Epithelial cell of proximal tubule (primary cell): Measurements from ENCODE around the gene TFDP1. TPM values are rescaled to one million over a fixed set of nuclear protein-coding genes. Genes with fewer than 3 reads are reported as not detected.

ENCODE experiments used
- DNase-seq: peaks from one replicate; pipeline ENCODE4 v3.0.0-alpha.2; 2011; ENCODE audit warnings: low read depth
- H3K4me3 ChIP-seq: 2 replicates; pipeline ENCODE4 v1.5.1; 2011; ENCODE audit warnings: low read depth, mild to moderate bottlenecking, low read length
- total RNA-seq: library from RNA; depleted of rRNA; stranded (reverse); fragments of >200 nt; gene quantifications from 2 replicates; pipeline ENCODE4 v1.2.3, GENCODE V29; 2015
- TF ChIP-seq, protein P1 (sequence below): conservative IDR thresholded peaks from 2 replicates; pipeline ENCODE4 v1.5.1; 2012; ENCODE audit warnings: low read depth, mild to moderate bottlenecking, low read length

Gene TFDP1
- total RNA-seq, 1 donor from 2014 or later: 105 TPM

DNA sequence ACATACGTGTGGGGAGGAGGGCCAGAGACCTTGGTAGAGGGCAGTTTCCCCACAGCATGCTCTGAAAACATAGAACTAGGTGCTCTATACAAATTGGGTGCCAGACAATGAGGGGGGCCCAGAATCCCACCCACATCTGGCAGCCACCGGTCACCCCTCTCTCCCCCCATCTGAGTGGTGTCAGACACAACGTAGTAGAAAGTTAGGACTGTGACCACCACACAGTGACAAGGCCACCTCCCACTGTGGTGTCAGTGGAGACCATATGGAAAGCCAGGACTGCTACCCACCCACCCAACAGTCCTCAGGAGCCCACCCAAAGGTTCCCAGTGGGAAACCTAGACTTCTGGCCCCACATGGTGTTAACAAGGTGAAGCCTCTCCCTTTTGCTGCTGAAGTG, 75.5 kb downstream of the TFDP1 start:
- DNase-seq: no peak
- H3K4me3 ChIP-seq: no peak overlapping the region
- TF ChIP-seq, protein P1, sequence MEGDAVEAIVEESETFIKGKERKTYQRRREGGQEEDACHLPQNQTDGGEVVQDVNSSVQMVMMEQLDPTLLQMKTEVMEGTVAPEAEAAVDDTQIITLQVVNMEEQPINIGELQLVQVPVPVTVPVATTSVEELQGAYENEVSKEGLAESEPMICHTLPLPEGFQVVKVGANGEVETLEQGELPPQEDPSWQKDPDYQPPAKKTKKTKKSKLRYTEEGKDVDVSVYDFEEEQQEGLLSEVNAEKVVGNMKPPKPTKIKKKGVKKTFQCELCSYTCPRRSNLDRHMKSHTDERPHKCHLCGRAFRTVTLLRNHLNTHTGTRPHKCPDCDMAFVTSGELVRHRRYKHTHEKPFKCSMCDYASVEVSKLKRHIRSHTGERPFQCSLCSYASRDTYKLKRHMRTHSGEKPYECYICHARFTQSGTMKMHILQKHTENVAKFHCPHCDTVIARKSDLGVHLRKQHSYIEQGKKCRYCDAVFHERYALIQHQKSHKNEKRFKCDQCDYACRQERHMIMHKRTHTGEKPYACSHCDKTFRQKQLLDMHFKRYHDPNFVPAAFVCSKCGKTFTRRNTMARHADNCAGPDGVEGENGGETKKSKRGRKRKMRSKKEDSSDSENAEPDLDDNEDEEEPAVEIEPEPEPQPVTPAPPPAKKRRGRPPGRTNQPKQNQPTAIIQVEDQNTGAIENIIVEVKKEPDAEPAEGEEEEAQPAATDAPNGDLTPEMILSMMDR: no peak

DNA sequence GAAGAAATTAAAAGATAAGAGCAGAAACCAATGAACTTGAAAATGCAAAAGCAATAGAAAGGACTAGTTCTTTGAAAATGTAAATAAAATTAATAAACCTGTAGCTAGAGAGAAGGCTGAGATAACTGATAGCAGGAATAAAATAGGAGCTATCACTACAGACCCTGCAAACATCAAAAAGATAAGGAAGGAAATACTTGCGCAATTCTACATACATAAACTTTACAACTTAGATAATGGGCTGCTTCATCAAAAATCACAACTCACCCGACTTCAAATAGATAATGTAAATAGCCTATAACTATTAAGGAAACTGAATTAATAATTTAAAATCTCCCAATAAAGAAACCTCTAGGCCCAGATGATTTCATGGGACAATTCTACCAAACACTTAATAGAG, 77.0 kb downstream of the TFDP1 start:
- TF ChIP-seq, protein P1: no peak
- no peak overlapping the region for H3K4me3 ChIP-seq
- DNase-seq: no peak

DNA sequence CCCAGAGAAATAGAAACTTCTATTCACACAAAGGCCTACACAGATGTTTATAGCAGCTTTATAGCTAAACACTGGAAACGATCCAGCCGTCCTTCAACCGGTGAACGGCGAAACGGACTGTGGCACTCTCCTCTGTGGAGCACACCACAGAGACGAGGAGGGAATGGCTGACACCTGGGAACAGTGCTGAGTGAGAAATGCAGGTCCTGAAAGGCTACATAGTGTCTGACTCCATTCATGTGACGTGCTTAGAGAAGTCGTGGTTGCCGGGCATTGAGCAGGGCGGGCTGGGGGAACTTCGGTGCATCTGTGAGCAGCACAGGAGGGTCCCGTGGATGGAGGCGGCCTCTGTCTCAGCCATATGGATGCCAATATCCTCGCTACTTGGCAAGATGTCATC, 79.4 kb downstream of the TFDP1 start:
- DNase-seq: no peak
- no peak overlapping the region for H3K4me3 ChIP-seq
- TF ChIP-seq, protein P1: no peak

DNA sequence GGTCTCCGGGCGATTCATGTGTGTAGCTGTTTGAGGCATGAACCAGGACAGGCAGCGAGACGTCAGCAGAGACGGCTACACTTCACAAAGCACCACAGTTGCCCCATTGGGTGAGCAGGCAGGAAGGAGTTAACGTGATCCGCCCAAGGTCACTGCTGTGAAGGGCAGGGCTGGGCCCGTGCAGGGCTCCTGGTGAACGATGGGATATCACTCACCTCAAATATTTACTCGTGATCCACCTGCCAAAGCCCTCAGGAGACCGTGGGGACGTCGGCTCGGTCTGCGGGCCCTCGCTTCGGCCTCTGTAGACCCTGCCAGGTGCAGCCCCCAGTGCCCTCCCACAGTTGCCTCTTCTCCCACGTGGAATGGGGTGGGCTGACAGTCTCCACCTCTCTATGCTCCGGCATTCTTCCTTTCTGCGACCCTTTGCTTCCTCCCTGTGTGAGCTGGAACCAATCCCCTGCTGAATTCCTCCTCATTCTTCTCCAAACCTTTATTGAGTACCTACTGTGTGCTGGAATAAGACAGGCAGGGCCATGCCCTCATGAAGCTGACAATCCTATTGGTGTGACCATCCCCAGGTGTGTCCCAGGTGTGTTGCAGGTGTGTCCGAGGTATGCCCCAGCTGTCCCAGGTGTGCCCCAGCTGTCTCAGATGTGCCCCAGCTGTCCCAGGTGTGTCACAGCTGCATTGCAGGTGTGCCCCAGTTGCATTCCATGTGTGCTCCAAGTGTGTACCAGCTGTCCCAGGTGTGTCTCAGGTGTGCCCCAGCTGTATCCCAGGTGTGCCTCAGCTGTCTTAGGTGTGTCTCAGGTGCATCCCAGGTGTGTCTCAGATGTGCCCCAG, 80.4 kb downstream of the TFDP1 start:
- H3K4me3 ChIP-seq: no peak overlapping the region
- DNase-seq: no peak
- TF ChIP-seq, protein P1: no peak

DNA sequence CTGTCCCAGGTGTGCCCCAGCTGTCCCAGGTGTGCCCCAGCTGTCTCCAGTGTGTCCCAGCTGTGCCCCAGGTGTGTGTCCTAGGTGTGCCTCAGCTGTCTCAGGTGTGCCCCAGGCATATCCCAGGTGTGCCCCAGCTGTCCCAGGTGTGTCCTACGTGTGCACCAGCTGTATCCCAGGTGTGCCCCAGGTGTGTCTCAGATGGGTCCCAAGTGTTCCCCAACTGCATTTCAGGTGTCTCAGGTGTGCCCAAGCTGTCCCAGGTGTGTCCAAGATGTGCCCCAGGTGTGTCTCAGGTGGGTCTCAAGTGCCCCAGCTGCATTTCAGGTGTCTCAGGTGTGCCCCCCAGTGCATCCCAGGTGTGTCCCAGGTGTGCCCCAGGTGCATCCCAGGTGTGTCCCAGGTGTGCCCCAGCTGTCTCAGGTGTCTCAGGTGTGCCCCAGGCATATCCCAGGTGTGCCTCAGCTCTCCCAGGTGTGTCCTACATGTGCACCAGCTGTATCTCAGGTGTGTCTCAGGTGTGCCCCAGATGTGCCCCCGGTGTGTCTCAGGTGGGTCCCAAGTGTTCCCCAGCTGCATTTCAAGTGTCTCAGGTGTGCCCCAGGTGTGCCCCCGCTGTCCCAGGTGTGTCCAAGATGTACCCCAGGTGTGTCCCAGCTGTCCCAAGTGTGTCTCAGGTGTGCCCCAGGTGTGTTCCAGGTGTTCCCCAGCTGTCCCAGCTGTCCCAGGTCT, 81.2 kb downstream of the TFDP1 start:
- TF ChIP-seq, protein P1: no peak
- no peak for DNase-seq

DNA sequence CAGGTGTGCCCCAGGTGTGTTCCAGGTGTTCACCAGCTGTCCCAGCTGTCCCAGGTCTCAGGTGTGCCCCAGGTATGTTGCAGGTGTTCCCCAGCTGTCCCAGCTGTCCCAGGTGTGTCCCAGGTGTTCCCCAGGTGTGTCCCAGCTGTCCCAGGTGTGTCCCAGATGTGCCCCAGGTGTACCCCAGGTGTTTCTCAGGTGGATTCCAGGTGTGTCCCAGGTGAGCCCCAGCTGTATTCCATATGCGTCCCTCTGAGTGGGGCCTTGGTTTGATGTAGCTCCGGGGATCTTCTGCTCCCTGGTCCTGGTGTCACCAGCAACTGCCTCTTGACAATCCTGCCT, 81.7 kb downstream of the TFDP1 start:
- no peak overlapping the region for H3K4me3 ChIP-seq
- DNase-seq: no peak
- TF ChIP-seq, protein P1: no peak

More for the DNA sequence above, 81.2 kb downstream of the TFDP1 start:
- no peak overlapping the region for H3K4me3 ChIP-seq
